ENCODE measurements around the gene HMG20B. TPM values are rescaled to one million over a fixed set of nuclear protein-coding genes. Genes with fewer than 3 reads are reported as not detected.

Gene HMG20B
- total and polyA plus RNA-seq, 2 of the 8 experiments (the other 6 are each of a cell fraction or from before 2014, with no cell fraction given): 42.9 to 74.2 TPM

GRCh38 chr19:3591876-3592613, 19.3 kb downstream of the HMG20B start:
- Histone ChIP-seq H2AK5ac (ENCODE audit: low read depth, low read length) (no peak overlapping the region), H3K4ac (replicated peaks; ENCODE audit: insufficient read length, low read depth, low read length) (no peak overlapping the region), H2BK12ac (ENCODE audit: low read depth, low read length) (no peak overlapping the region), H3K79me1 (ENCODE audit: low read depth, low read length) (no peaks in the 10 kb centered on the region; the same call in 1 of the 2 replicates), H3K27ac (ENCODE audit: low read depth, low read length) (no peak overlapping the region), H2BK120ac (replicated peaks; ENCODE audit: low read depth, low read length) (no peak overlapping the region), H4K8ac (ENCODE audit: extremely low read depth, insufficient read depth, low read length) (no peak overlapping the region), H3K18ac (ENCODE audit: extremely low read depth, low read length) (no peak overlapping the region), H4K5ac (ENCODE audit: insufficient read length, low read depth, low read length) (no peak overlapping the region), H2BK15ac (ENCODE audit: low read length) (no peak overlapping the region), H2BK5ac (ENCODE audit: low read depth, low read length) (no peak overlapping the region), H3K4me2 (ENCODE audit: insufficient read depth in 1 of 2, low read depth in 2 of 2, low read length in 2 of 2) (no peak overlapping the region), H3K4me3 (ENCODE audit: extremely low read depth in 1 of 4, insufficient read depth in 2 of 4, low read depth in 3 of 4, low read length in 4 of 4) (no peak overlapping the region), H3K79me2 (ENCODE audit: control insufficient read depth in 1 of 2, insufficient read depth in 2 of 2, low read length in 2 of 2) (no peaks in the 10 kb centered on the region), H4K20me1 (replicated peaks in 1 of 2; ENCODE audit: control insufficient read depth in 1 of 2, insufficient read depth in 2 of 2, low read length in 2 of 2) (peaks cover 0 to 2% of the 10 kb centered on the region in 2 experiments), H4K91ac (replicated peaks; ENCODE audit: insufficient read length, low read length) (no peak overlapping the region), H2AFZ (ENCODE audit: low read length) (no peak overlapping the region), H3K9me3 (ENCODE audit: insufficient read depth in 2 of 2, low read depth in 1 of 2, low read length in 1 of 2) (peaks cover 4 to 9% of the 10 kb centered on the region in 2 experiments; a peak in 3 of 4 replicates), H2BK20ac (ENCODE audit: low read length) (no peak overlapping the region), H3K56ac (replicated peaks; ENCODE audit: insufficient read length, low read depth, low read length) (no peak overlapping the region), H3K4me1 (replicated peaks in 1 of 4; ENCODE audit: control insufficient read depth in 3 of 4, insufficient read depth in 4 of 4, low read length in 3 of 4) (no peaks in the 10 kb centered on the region), H3K14ac (ENCODE audit: insufficient read length) (no peak overlapping the region), H3K36me3 (ENCODE audit: control insufficient read depth in 2 of 4, insufficient read depth in 4 of 4, low read length in 3 of 4) (no peaks in the 10 kb centered on the region), H3K27me3 (replicated peaks in 1 of 4; ENCODE audit: control insufficient read depth in 3 of 4, extremely low read depth in 1 of 4, insufficient read depth in 3 of 4, low read length in 3 of 4) (peaks cover 0 to 2% (median 0%) of the 10 kb centered on the region in 4 experiments; a peak in 3 of 7 replicates), H3K9ac (replicated peaks in 1 of 4; ENCODE audit: extremely low read depth in 1 of 4, low read depth in 3 of 4, low read length in 3 of 4) (no peak overlapping the region), H3K23me2 (ENCODE audit: low read depth, low read length) (no peaks in the 10 kb centered on the region), H3K23ac (ENCODE audit: insufficient read length) (no peak overlapping the region)
- WGBS, 2 experiments (ENCODE audit: extremely low coverage in 1 of 2, insufficient coverage in 1 of 2, insufficient read length in 1 of 2, insufficient replicate concordance in 2 of 2, low coverage in 1 of 2, low lambda C conversion rate in 2 of 2, missing lambda C conversion rate in 1 of 2): 77% methylated on average over 9 of the region's 9 CpGs; no CpG with 5 or more reads in 1 of the 2 experiments
- no peak for FAIRE-seq
- no peak for DNase-seq (ENCODE audit: low read depth in 1 of 2, low spot score in 2 of 2)
- CTCF ChIA-PET (ENCODE audit: partially characterized antibody): interaction anchor here (0.7 to 3.9 kb wide), 26 partner anchors 7 to 214 kb away, joined by 3 to 29 read pairs (median 4); partner anchors contain the start of gene TJP3
- POLR2A ChIA-PET (ENCODE audit: partially characterized antibody): interaction anchor here (0.8 to 1.6 kb wide), 4 partner anchors 14 to 109 kb away, joined by 3 read pairs; partner anchors contain the start of gene PIP5K1C
- TF ChIP-seq RAD21 (IDR thresholded peaks at IDR 0.05 in 1 of 2, conservative IDR thresholded peaks at IDR 0.05 in 1 of 2; ENCODE audit: low read depth in 2 of 2, low read length in 2 of 2): no peak
- TF ChIP-seq RBBP5 (IDR thresholded peaks at IDR 0.05; ENCODE audit: borderline replicate concordance, low read depth, low read length): no peak
- TF ChIP-seq E2F6 (IDR thresholded peaks at IDR 0.05): no peak
- TF ChIP-seq SAP30 (IDR thresholded peaks at IDR 0.05; ENCODE audit: insufficient read depth, insufficient replicate concordance, low read length): no peak
- no peak for TF ChIP-seq BCL11A (IDR thresholded peaks at IDR 0.05; ENCODE audit: low read depth in 2 of 2, low read length in 2 of 2)
